ENCODE data around the gene DCX. TPM values are rescaled to one million over a fixed set of nuclear protein-coding genes. Genes with fewer than 3 reads are reported as not detected.

Gene DCX
- total and polyA plus RNA-seq, 7 experiments from 2014 or later, result not detected

DNA sequence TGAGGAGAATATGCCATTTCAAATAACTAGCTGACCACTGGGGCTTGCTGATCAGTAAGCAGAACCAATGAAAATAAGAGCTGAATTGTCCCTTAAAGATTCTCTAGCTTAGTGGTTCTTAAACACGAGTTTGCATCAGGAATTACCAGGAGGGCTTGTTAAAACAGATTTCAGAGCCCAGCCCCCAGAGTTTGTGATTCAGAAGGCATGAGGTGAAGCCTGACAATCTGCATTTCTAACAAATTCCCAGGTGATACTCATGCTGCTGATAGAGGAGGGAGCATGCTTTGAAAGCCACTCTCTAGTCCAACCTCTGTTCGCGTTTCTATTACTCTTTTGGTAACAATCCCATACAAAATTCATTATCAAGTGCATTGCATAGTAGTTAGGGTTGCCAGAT, 35.5 kb downstream of the DCX start:
- no peaks in the 10 kb centered on the region for H3K36me3 ChIP-seq (ENCODE audit: control insufficient read depth in 2 of 3, insufficient read depth in 3 of 3, low read length in 3 of 3)
- ATAC-seq (no peak), DNase-seq (no peak)
- intact Hi-C loops (cut with micrococcal nuclease), result no loop called here
- no peak overlapping the region for H3K4me3 ChIP-seq (ENCODE audit: low read length)
- Mint-ChIP-seq H3K27ac (no peak overlapping the region), H3K9me3 (peaks cover 0 to 4% (median 0%) of the 10 kb centered on the region in 11 donors), H3K36me3 (no peaks in the 10 kb centered on the region), H3K4me1 (no peaks in the 10 kb centered on the region), H3K27me3 (peaks cover 0 to 4% (median 0%) of the 10 kb centered on the region in 5 donors), H3K4me3 (no peak overlapping the region)
- H3K27ac ChIP-seq (ENCODE audit: low read depth, low read length), result no peak overlapping the region
- no peaks in the 10 kb centered on the region for H3K9me3 ChIP-seq (ENCODE audit: control insufficient read depth in 2 of 3, low read length in 3 of 3)
- no peaks in the 10 kb centered on the region for H3K4me1 ChIP-seq (ENCODE audit: control insufficient read depth in 2 of 2, insufficient read depth in 2 of 2, low read length in 2 of 2)
- no peaks in the 10 kb centered on the region for H3K27me3 ChIP-seq (ENCODE audit: control insufficient read depth in 2 of 2, insufficient read depth in 2 of 2, low read length in 2 of 2)
- ChIA-PET POLR2A (no interaction called here), CTCF (no interaction called here)

DNA sequence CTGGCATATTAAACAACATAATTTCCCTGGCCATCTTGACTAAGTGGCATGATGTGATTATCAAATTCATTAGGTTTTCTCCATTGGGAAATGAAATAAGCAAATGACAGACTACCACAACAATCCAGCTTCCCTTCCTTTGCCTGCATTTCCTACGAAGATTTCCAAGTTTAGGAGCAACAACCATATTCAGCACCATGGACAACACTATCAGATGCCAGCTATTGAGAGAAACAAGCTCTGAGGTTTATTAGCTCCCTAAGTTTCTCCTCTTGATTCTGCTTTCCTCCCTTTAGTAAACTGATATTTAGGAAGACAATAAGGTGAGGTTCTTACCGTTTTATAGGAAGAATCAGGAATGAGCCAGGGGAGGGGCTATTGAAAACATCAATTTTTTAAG, 36.2 kb downstream of the DCX start:
- ChIA-PET POLR2A (no interaction called here), CTCF (interaction anchor here (0.5 kb wide), 1 partner anchor 1039 kb away, joined by 3 read pairs; no protein-coding TSS in a partner anchor)
- H3K9me3 Mint-ChIP-seq, result peaks cover 0 to 4% (median 0%) of the 10 kb centered on the region in 11 donors
- no peaks in the 10 kb centered on the region for H3K4me1 Mint-ChIP-seq
- DNase-seq, result no peak
- no peaks in the 10 kb centered on the region for H3K36me3 Mint-ChIP-seq
- H3K4me1 ChIP-seq (ENCODE audit: control insufficient read depth in 2 of 2, insufficient read depth in 2 of 2, low read length in 2 of 2), result no peaks in the 10 kb centered on the region
- H3K9me3 ChIP-seq (ENCODE audit: control insufficient read depth in 2 of 3, low read length in 3 of 3), result no peaks in the 10 kb centered on the region
- no peak overlapping the region for H3K4me3 ChIP-seq (ENCODE audit: low read length)
- H3K4me3 Mint-ChIP-seq, result no peak overlapping the region
- H3K27ac ChIP-seq (ENCODE audit: low read depth, low read length), result no peak overlapping the region
- intact Hi-C loops (cut with micrococcal nuclease), result no loop called here
- H3K27ac Mint-ChIP-seq, result no peak overlapping the region
- no peak for ATAC-seq
- no peaks in the 10 kb centered on the region for H3K27me3 ChIP-seq (ENCODE audit: control insufficient read depth in 2 of 2, insufficient read depth in 2 of 2, low read length in 2 of 2)
- H3K36me3 ChIP-seq (ENCODE audit: control insufficient read depth in 2 of 3, insufficient read depth in 3 of 3, low read length in 3 of 3), result no peaks in the 10 kb centered on the region
- peaks cover 0 to 4% (median 0%) of the 10 kb centered on the region in 5 donors for H3K27me3 Mint-ChIP-seq

DNA sequence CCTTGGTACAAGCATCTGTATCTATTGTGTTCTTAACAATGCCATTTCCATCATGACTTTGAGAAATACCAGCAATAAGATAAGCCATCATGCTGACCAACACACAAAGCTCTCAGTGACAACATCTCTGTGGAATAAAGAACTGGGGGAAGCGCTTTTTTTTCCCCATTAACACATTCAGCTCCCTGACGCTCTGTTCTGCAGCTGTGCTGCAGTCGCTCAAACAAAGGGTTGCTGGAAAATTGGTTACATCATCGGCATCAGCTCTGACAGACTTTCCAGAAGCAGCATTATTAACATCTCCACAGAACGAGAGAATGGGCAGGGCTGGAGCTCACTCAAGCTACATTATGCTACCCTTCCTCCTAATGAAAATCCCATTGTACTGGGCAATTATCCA, 39.9 kb downstream of the DCX start:
- intact Hi-C loops (cut with micrococcal nuclease), result no loop called here
- Histone ChIP-seq H3K27me3 (ENCODE audit: control insufficient read depth in 2 of 2, insufficient read depth in 2 of 2, low read length in 2 of 2) (no peaks in the 10 kb centered on the region), H3K9me3 (ENCODE audit: control insufficient read depth in 2 of 3, low read length in 3 of 3) (no peaks in the 10 kb centered on the region), H3K36me3 (ENCODE audit: control insufficient read depth in 2 of 3, insufficient read depth in 3 of 3, low read length in 3 of 3) (no peaks in the 10 kb centered on the region), H3K4me3 (ENCODE audit: low read length) (no peak overlapping the region), H3K27ac (ENCODE audit: low read depth, low read length) (no peak overlapping the region), H3K4me1 (ENCODE audit: control insufficient read depth in 2 of 2, insufficient read depth in 2 of 2, low read length in 2 of 2) (no peaks in the 10 kb centered on the region)
- no peaks in the 10 kb centered on the region for H3K36me3 Mint-ChIP-seq
- H3K27ac Mint-ChIP-seq, result no peak overlapping the region
- ChIA-PET CTCF (no interaction called here), POLR2A (no interaction called here)
- H3K4me1 Mint-ChIP-seq, result no peaks in the 10 kb centered on the region
- ATAC-seq, result no peak
- H3K27me3 Mint-ChIP-seq, result no peaks in the 10 kb centered on the region
- no peak for DNase-seq
- H3K4me3 Mint-ChIP-seq, result no peak overlapping the region
- H3K9me3 Mint-ChIP-seq, result no peaks in the 10 kb centered on the region

DNA sequence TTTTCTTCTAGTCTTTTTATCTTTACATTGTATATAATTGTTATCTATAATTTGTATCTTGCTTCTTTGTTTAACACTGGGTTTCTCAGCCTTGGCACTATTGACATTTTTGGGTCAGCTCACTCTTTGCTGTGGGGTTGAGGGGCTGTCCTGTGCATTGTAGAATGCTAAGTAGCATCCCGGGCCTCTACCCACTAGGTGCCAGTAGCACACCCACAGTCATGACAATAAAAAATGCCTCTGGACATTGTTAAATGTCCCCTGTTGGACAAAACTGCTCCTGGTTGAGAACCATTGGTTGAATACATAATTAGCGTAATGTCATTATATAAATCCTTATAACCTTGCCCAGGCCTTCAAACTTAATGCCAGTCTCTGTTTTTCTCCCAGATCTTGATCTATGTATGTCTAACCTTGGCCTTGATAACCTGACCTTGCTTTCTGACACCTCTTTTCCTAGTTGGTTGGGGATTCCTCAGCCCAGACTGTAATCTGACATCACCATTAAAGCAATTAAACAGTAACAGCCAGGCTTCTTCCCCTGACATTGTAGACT, 46.1 kb downstream of the DCX start:
- no peaks in the 10 kb centered on the region for H3K4me1 Mint-ChIP-seq
- CTCF ChIA-PET, result no interaction called here
- DNase-seq (no peak), ATAC-seq (no peak)
- no peaks in the 10 kb centered on the region for H3K36me3 Mint-ChIP-seq
- Histone ChIP-seq H3K27me3 (ENCODE audit: control insufficient read depth in 2 of 2, insufficient read depth in 2 of 2, low read length in 2 of 2) (no peaks in the 10 kb centered on the region), H3K4me1 (ENCODE audit: control insufficient read depth in 2 of 2, insufficient read depth in 2 of 2, low read length in 2 of 2) (no peaks in the 10 kb centered on the region), H3K9me3 (ENCODE audit: control insufficient read depth in 2 of 3, low read length in 3 of 3) (no peaks in the 10 kb centered on the region), H3K36me3 (ENCODE audit: control insufficient read depth in 2 of 3, insufficient read depth in 3 of 3, low read length in 3 of 3) (no peaks in the 10 kb centered on the region), H3K27ac (ENCODE audit: low read depth, low read length) (no peak overlapping the region), H3K4me3 (ENCODE audit: low read length) (no peak overlapping the region)
- no peak overlapping the region for H3K27ac Mint-ChIP-seq
- no peaks in the 10 kb centered on the region for H3K9me3 Mint-ChIP-seq
- intact Hi-C loops (cut with micrococcal nuclease), result no loop called here
- no peak overlapping the region for H3K4me3 Mint-ChIP-seq
- H3K27me3 Mint-ChIP-seq, result no peaks in the 10 kb centered on the region
- POLR2A ChIA-PET, result no interaction called here

DNA sequence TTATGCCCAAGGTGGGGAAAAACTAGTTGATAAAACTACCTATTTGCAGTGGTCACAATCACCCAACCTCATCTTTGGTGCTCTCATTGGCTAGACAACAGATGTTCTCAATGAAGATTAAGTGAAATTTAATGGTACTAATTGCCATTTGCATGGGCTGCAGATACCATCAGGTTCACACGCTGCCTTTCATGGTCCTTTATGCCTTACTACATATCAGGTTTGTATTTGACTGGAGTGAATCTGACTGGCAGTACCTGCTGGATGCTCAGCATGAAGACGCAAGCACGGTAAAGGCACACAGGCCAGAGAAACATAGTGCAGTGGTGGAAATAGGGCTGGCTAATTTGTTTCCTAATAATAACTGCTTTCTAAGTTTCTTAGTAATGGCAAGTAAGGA, 48.3 kb downstream of the DCX start:
- ChIA-PET POLR2A (no interaction called here), CTCF (no interaction called here)
- no peaks in the 10 kb centered on the region for H3K27me3 ChIP-seq (ENCODE audit: control insufficient read depth in 2 of 2, insufficient read depth in 2 of 2, low read length in 2 of 2)
- Mint-ChIP-seq H3K36me3 (no peaks in the 10 kb centered on the region), H3K4me3 (no peak overlapping the region), H3K4me1 (no peaks in the 10 kb centered on the region), H3K9me3 (no peaks in the 10 kb centered on the region), H3K27me3 (peaks cover 0 to 3% (median 0%) of the 10 kb centered on the region in 5 donors), H3K27ac (no peak overlapping the region)
- H3K4me3 ChIP-seq (ENCODE audit: low read length), result no peak overlapping the region
- H3K4me1 ChIP-seq (ENCODE audit: control insufficient read depth in 2 of 2, insufficient read depth in 2 of 2, low read length in 2 of 2), result no peaks in the 10 kb centered on the region
- no peak for DNase-seq
- ATAC-seq, result no peak
- no peaks in the 10 kb centered on the region for H3K9me3 ChIP-seq (ENCODE audit: control insufficient read depth in 2 of 3, low read length in 3 of 3)
- intact Hi-C loops (cut with micrococcal nuclease), result no loop called here
- H3K36me3 ChIP-seq (ENCODE audit: control insufficient read depth in 2 of 3, insufficient read depth in 3 of 3, low read length in 3 of 3), result no peaks in the 10 kb centered on the region
- no peak overlapping the region for H3K27ac ChIP-seq (ENCODE audit: low read depth, low read length)

DNA sequence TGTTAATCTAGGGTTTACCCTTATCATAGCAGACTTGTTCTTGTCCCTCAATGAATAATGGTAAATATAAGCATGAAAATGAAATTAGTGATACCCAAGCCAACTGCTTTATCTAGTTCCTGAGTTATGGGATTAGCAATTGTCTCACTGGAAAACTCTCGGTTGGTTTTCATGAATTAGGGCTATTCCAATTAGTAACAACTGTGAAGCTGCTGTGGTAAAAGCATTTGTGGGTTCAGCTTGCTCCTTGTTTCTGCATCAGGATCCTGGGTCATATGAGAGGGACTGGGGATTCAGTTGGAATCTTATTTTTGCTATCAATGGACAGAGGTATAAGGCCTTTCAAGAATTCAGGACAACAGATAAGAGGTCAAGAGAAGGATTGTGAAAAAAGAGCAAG, 50.2 kb downstream of the DCX start:
- H3K9me3 Mint-ChIP-seq, result no peaks in the 10 kb centered on the region
- peaks cover 0 to 5% (median 0%) of the 10 kb centered on the region in 5 donors for H3K27me3 Mint-ChIP-seq
- H3K36me3 Mint-ChIP-seq, result no peaks in the 10 kb centered on the region
- no peak for DNase-seq
- no peak overlapping the region for H3K27ac Mint-ChIP-seq
- no peak overlapping the region for H3K4me3 Mint-ChIP-seq
- Histone ChIP-seq H3K4me3 (ENCODE audit: low read length) (no peak overlapping the region), H3K36me3 (ENCODE audit: control insufficient read depth in 2 of 3, insufficient read depth in 3 of 3, low read length in 3 of 3) (no peaks in the 10 kb centered on the region), H3K9me3 (ENCODE audit: control insufficient read depth in 2 of 3, low read length in 3 of 3) (no peaks in the 10 kb centered on the region), H3K27ac (ENCODE audit: low read depth, low read length) (no peak overlapping the region), H3K27me3 (ENCODE audit: control insufficient read depth in 2 of 2, insufficient read depth in 2 of 2, low read length in 2 of 2) (no peaks in the 10 kb centered on the region), H3K4me1 (ENCODE audit: control insufficient read depth in 2 of 2, insufficient read depth in 2 of 2, low read length in 2 of 2) (no peaks in the 10 kb centered on the region)
- intact Hi-C loops (cut with micrococcal nuclease), result no loop called here
- ATAC-seq, result no peak
- CTCF ChIA-PET, result no interaction called here
- POLR2A ChIA-PET, result no interaction called here
- H3K4me1 Mint-ChIP-seq, result no peaks in the 10 kb centered on the region

DNA sequence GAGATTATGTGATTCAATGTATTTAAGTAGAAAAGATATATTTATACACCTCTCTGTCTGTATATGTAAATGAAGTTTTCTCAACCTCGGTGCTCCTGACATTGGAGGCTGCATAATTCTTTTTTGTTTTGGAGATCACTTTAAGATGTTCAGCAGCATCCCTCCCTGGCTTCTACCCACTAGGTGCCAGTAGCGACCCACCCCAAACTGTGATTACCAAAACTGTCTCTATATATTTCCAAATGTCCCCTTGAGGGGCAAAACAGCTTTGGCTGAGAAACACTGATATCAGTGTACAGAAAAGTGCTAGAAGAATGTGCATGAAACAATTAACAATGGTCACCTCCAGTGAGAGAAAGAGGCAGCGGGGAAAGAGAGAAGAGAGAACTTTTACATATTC, 51.2 kb downstream of the DCX start:
- H3K27ac ChIP-seq (ENCODE audit: low read depth, low read length), result no peak overlapping the region
- Mint-ChIP-seq H3K4me1 (no peaks in the 10 kb centered on the region), H3K9me3 (no peaks in the 10 kb centered on the region), H3K27ac (no peak overlapping the region), H3K4me3 (no peak overlapping the region), H3K27me3 (peaks cover 0 to 5% (median 0%) of the 10 kb centered on the region in 5 donors), H3K36me3 (no peaks in the 10 kb centered on the region)
- ChIA-PET POLR2A (no interaction called here), CTCF (no interaction called here)
- no peak for ATAC-seq
- H3K4me1 ChIP-seq (ENCODE audit: control insufficient read depth in 2 of 2, insufficient read depth in 2 of 2, low read length in 2 of 2), result no peaks in the 10 kb centered on the region
- no peaks in the 10 kb centered on the region for H3K27me3 ChIP-seq (ENCODE audit: control insufficient read depth in 2 of 2, insufficient read depth in 2 of 2, low read length in 2 of 2)
- DNase-seq, result no peak
- intact Hi-C loops (cut with micrococcal nuclease), result no loop called here
- H3K9me3 ChIP-seq (ENCODE audit: control insufficient read depth in 2 of 3, low read length in 3 of 3), result no peaks in the 10 kb centered on the region
- H3K4me3 ChIP-seq (ENCODE audit: low read length), result no peak overlapping the region
- no peaks in the 10 kb centered on the region for H3K36me3 ChIP-seq (ENCODE audit: control insufficient read depth in 2 of 3, insufficient read depth in 3 of 3, low read length in 3 of 3)

All from naive thymus-derived CD4-positive, alpha-beta T cell (primary cell).